Gastroesophageal sphincter (tissue), 3 donors: Measurements from ENCODE around the gene COL6A2.

Experiments
- CTCF ChIP-seq, 4 experiments: fragments of 200-600 bp in 2 of 4; fragments of 450-650 bp in 2 of 4; sonication (generic) in 1 of 4; IDR thresholded peaks; one replicate each; pipeline ENCODE4 v1.5.1; 2017 to 2019; ENCODE audit warnings: antibody characterized with exemption in 4 of 4, mild to moderate bottlenecking in 2 of 4, moderate library complexity in 2 of 4
- POLR2A ChIP-seq, 2 donors: fragments of 450-650 bp; IDR thresholded peaks; one replicate each; pipeline ENCODE4 v1.6.1; 2017; ENCODE audit warnings: antibody characterized with exemption in 2 of 2, mild to moderate bottlenecking in 2 of 2, moderate library complexity in 1 of 2
- POLR2AphosphoS5 ChIP-seq: sonication (generic); formaldehyde crosslinking; IDR thresholded peaks from one replicate; pipeline ENCODE4 v1.6.1; 2017; ENCODE audit warnings: antibody characterized with exemption

- TF ChIP-seq CTCF (IDR thresholded peaks at IDR 0.05) (no peak), POLR2A (IDR thresholded peaks at IDR 0.05) (no peak), POLR2AphosphoS5 (no peak)
Measured at GRCh38 chr21:46077674-46078101, 20.2 kb upstream of the COL6A2 start.
